Adrenal gland (tissue), 12 donors: ENCODE results near the gene ZNF598. TPM values are rescaled to one million over a fixed set of nuclear protein-coding genes. Genes with fewer than 3 reads are reported as not detected.

ENCODE experiments used
- DNase-seq, 7 donors: peaks; one replicate each; pipeline ENCODE4 v3.0.0-alpha.2; 2019 to 2020
- H3K27ac ChIP-seq, 5 donors: fragments of 200-600 bp; sonication (generic) in 4 of 5; 1 replicate in 3 of 5; 2 replicates in 2 of 5; pipeline versions ENCODE4 v1.5.1 to v1.8.0; 2016 to 2020; ENCODE audit warnings: mild to moderate bottlenecking in 1 of 5
- H3K27me3 ChIP-seq: fragments of 200-600 bp; 2 replicates; pipeline ENCODE4 v1.8.0; 2021
- H3K36me3 ChIP-seq, 2 donors: fragments of 200-600 bp; replicated peaks in 1 of 2; 1 replicate in 1 of 2; 2 replicates in 1 of 2; pipeline versions ENCODE4 v1.5.1 to v1.8.0; 2018 to 2022
- H3K4me1 ChIP-seq, 2 donors: fragments of 200-600 bp; replicated peaks in 1 of 2; 1 replicate in 1 of 2; 2 replicates in 1 of 2; pipeline versions ENCODE4 v1.5.1 to v1.8.0; 2018 to 2021
- H3K4me3 ChIP-seq, 4 donors: fragments of 200-600 bp; sonication (generic) in 3 of 4; one replicate each; pipeline ENCODE4 v1.5.1; 2016 to 2018
- H3K9me3 ChIP-seq, 3 donors: fragments of 200-600 bp; sonication (generic) in 1 of 3; replicated peaks in 1 of 3; 1 replicate in 2 of 3; 2 replicates in 1 of 3; pipeline versions ENCODE4 v1.5.1 to v1.8.0; 2016 to 2021
- CTCF ChIP-seq, 6 experiments: fragments of 450-650 bp in 4 of 6; fragments of 200-600 bp in 2 of 6; sonication (generic) in 1 of 6; IDR thresholded peaks; 1 replicate in 5 of 6; 2 replicates in 1 of 6; pipeline versions ENCODE4 v1.5.1 to v1.8.0; 2016 to 2021; ENCODE audit warnings: antibody characterized with exemption in 6 of 6, mild to moderate bottlenecking in 2 of 6, moderate library complexity in 1 of 6
- POLR2A ChIP-seq, 2 donors: fragments of 450-650 bp; IDR thresholded peaks; one replicate each; pipeline ENCODE4 v1.6.1; 2017; ENCODE audit warnings: antibody characterized with exemption in 2 of 2, mild to moderate bottlenecking in 2 of 2, moderate library complexity in 1 of 2
- WGBS, 4 donors: extraction: QIAGEN DNeasy Blood & Tissue Kit in 2 of 4; methylation state at CpG; one replicate each; pipeline versions ENCODE4 v1.1.5 to v1.1.7; 2013 to 2017; 5-methylcytosine and 5-hydroxymethylcytosine counted together
- intact Hi-C, 2 donors: fragments of 100-400 bp; cut with DNase I; formaldehyde crosslinking; loops; one replicate each; pipeline versions ENCODE4 v1.14.1 to v1.15.0; 2022 to 2023
- polyA plus RNA-seq, 3 donors: library from polyadenylated mRNA; stranded (reverse); fragments of 200-250 nt in 2 of 3; fragments of 350-450 nt in 1 of 3; fragmentation: Illumina TruSeq in 1 of 3; extraction: RNeasy Lipid Tissue Mini Kit (QIAGEN cat#74804) in 1 of 3; gene quantifications; one replicate each; pipeline ENCODE4 v1.2.3, GENCODE V29; 2013 to 2014
- total RNA-seq, 9 donors: library from RNA; depleted of rRNA in 4 of 9; stranded (reverse); fragments of >200 nt in 4 of 9; fragments of 120-200 nt in 1 of 9; fragmentation: NEBNext Ultra II Directional in 1 of 9; extraction: Animal tissue kit (Norgen Biotek cat#: 25700) in 1 of 9; gene quantifications; one replicate each; pipeline versions ENCODE4 v1.1.0 to v1.2.4, GENCODE V29; 2013 to 2023
- donor health status: healthy with polysubstance abuse.
- donor health status: Bipolar disorder and iron deficiency.
- donor health status: DM: yes; HTN: yes; CAD: no.
- donor health status: DM: no; HTN: no; CAD: no.
- donor health status: DM: no; HTN: no; CAD: no.
- donor health status: DM: yes; HTN: yes; CAD: no.

The ZNF598 gene
- total and polyA plus RNA-seq, 12 donors, result 4.7 to 51.5 (median 29.0) TPM

GRCh38 chr16:1991588-1991947 is 18.1 kb downstream of the ZNF598 start:
- intact Hi-C loops, result no loop called here
- H3K4me1 ChIP-seq, result peaks cover 4 to 23% of the 10 kb centered on the region in 2 donors
- H3K27ac ChIP-seq, result peak overlapping the region in 1 of 5 donors; percentile 50
- peaks cover 22% of the 10 kb centered on the region for H3K27me3 ChIP-seq
- H3K4me3 ChIP-seq, result peak overlapping the region in 1 of 4 donors; percentile 27
- no peaks in the 10 kb centered on the region for H3K9me3 ChIP-seq
- 11 to 18% (median 14%) methylated on average over 22 of the region's 22 CpGs; no CpG with 5 or more reads in 1 of the 4 donors for WGBS, 4 donors
- H3K36me3 ChIP-seq, result peaks cover 0 to 4% of the 10 kb centered on the region in 2 donors
- DNase-seq, result no peak
- TF ChIP-seq CTCF (IDR thresholded peaks at IDR 0.05) (no peak), POLR2A (IDR thresholded peaks at IDR 0.05) (no peak)

DNA sequence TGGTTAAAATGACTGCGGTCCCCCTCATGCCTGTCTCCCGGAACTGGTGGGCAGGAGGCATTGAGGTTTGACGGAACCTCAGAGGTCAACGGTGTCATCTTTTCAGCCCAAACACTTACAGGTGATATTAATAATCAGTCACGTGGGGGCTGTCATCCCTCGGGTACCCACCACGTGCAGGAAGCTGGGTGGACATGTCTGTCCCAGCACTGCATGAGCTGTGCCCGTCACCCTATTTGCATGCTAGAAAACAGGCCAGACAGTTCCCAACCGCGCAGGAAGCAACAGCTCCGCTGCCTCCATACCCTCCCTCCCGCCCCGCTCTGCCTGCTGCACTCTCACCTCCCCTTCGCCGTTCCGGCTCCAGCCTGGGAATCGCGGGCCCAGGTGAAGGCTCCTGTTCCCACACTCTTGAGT is 18.5 kb downstream of the ZNF598 start:
- intact Hi-C loops, result no loop called here
- peaks cover 22% of the 10 kb centered on the region for H3K27me3 ChIP-seq
- peaks cover 0 to 9% of the 10 kb centered on the region in 2 donors for H3K36me3 ChIP-seq
- H3K4me1 ChIP-seq, result peaks cover 4 to 21% of the 10 kb centered on the region in 2 donors
- 10 to 16% (median 14%) methylated on average over 4 to 18 of the region's 18 CpGs for WGBS, 4 donors
- DNase-seq, result peak in 1 of 7 donors; percentile 69
- no peaks in the 10 kb centered on the region for H3K9me3 ChIP-seq
- peak overlapping the region in 1 of 5 donors; percentile 50 for H3K27ac ChIP-seq
- no peak overlapping the region for H3K4me3 ChIP-seq
- TF ChIP-seq CTCF (IDR thresholded peaks at IDR 0.05) (no peak), POLR2A (IDR thresholded peaks at IDR 0.05) (no peak)

DNA sequence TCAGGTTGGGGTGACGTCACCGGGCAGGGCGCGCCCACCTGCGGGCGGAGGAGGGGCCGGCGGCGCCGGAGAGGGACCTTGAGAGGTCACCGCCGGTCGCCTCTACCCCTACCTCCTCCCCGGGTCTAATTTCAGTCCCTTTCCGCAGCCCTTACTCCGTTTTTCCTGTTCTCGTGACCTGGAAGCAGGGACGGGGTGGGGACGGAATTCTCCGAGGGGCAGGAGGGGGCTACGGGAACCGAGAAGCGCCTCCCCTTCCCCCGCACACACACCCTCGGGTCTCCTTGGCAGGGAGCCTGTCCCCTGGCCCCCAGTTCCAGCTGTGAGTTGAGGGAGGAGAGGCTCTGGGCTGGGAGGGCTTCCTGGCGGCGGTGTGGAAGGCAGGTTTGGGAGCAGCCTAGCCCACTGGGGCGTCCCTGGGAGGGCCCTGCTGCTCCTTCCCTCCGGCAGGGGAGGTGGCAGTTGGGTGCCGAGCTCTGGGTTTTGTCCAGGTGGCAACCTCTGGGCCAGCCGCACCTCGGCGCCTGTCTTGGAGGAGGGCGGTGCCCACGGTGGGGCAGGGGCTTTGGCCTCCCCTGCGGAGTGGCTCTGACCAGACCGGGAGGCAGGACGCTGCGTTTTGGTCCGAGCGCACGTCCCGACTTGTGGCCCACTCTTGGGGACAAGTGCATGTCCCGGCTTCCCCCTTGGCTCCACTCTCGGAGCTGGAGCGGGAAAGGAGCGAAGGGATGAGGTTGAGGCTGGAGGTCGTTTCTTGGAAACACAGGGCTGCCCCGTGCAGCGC is 19.1 kb downstream of the ZNF598 start:
- no peak for TF ChIP-seq CTCF (IDR thresholded peaks at IDR 0.05)
- TF ChIP-seq POLR2A (IDR thresholded peaks at IDR 0.05), result no peak
- peaks cover 0 to 15% of the 10 kb centered on the region in 2 donors for H3K36me3 ChIP-seq
- H3K27ac ChIP-seq, result peak overlapping the region in 1 of 5 donors; percentile 52
- 2 to 5% (median 3%) methylated on average over 10 to 50 of the region's 50 CpGs for WGBS, 4 donors
- H3K4me1 ChIP-seq, result peaks cover 4 to 21% of the 10 kb centered on the region in 2 donors
- peaks cover 22% of the 10 kb centered on the region for H3K27me3 ChIP-seq
- no peaks in the 10 kb centered on the region for H3K9me3 ChIP-seq
- peak in 1 of 7 donors; percentile 38 for DNase-seq
- intact Hi-C loops, result no loop called here
- H3K4me3 ChIP-seq, result no peak overlapping the region

GRCh38 chr16:1990101-1990350 is 19.6 kb downstream of the ZNF598 start:
- peaks cover 4 to 25% of the 10 kb centered on the region in 2 donors for H3K4me1 ChIP-seq
- WGBS, 4 donors, result 0 to 1% methylated on average over 12 to 25 of the region's 25 CpGs; no CpG with 5 or more reads in 2 of the 4 donors
- no peak overlapping the region for H3K27ac ChIP-seq
- no peak overlapping the region for H3K4me3 ChIP-seq
- H3K27me3 ChIP-seq, result peaks cover 22% of the 10 kb centered on the region
- intact Hi-C loops, result no loop called here
- DNase-seq, result no peak
- TF ChIP-seq POLR2A (IDR thresholded peaks at IDR 0.05) (no peak), CTCF (IDR thresholded peaks at IDR 0.05) (no peak)
- H3K9me3 ChIP-seq, result no peaks in the 10 kb centered on the region
- peaks cover 0 to 19% of the 10 kb centered on the region in 2 donors for H3K36me3 ChIP-seq
